Thyroid gland (tissue), 4 donors: ENCODE data around the gene PYGO1. TPM values are rescaled to one million over a fixed set of nuclear protein-coding genes. Genes with fewer than 3 reads are reported as not detected.
A peak's percentile ranks its signal among the peaks of the same experiment; 100 is the strongest.

ENCODE experiments used
- DNase-seq, 2 donors: peaks; one replicate each; pipeline ENCODE4 v3.0.0-alpha.2; 2019
- H3K27ac ChIP-seq, 3 donors: fragments of 200-600 bp; sonication (generic); 1 replicate in 2 of 3; 2 replicates in 1 of 3; pipeline ENCODE4 v1.5.1; 2016 to 2019; ENCODE audit warnings: mild to moderate bottlenecking in 1 of 3, moderate library complexity in 1 of 3
- H3K27me3 ChIP-seq: fragments of 200-600 bp; sonication (generic); one replicate; pipeline ENCODE4 v1.5.1; 2019
- H3K36me3 ChIP-seq, 2 donors: fragments of 200-600 bp; sonication (generic); one replicate each; pipeline ENCODE4 v1.5.1; 2016 to 2019
- H3K4me1 ChIP-seq, 2 donors: fragments of 200-600 bp; sonication (generic); one replicate each; pipeline ENCODE4 v1.5.1; 2017 to 2019
- H3K4me3 ChIP-seq, 3 donors: fragments of 200-600 bp; sonication (generic); replicated peaks in 1 of 3; 1 replicate in 2 of 3; 2 replicates in 1 of 3; pipeline ENCODE4 v1.5.1; 2016; ENCODE audit warnings: mild to moderate bottlenecking in 1 of 3
- H3K9me3 ChIP-seq: fragments of 200-600 bp; sonication (generic); one replicate; pipeline ENCODE4 v1.5.1; 2017
- CTCF ChIP-seq, 6 experiments: fragments of 200-600 bp in 3 of 6; fragments of 450-650 bp in 3 of 6; sonication (generic) in 3 of 6; IDR thresholded peaks; one replicate each; pipeline ENCODE4 v1.5.1; 2016 to 2019; ENCODE audit warnings: antibody characterized with exemption in 6 of 6, mild to moderate bottlenecking in 2 of 6, inconsistent platforms in 1 of 6, moderate library complexity in 1 of 6
- POLR2A ChIP-seq, 2 donors: fragments of 450-650 bp; IDR thresholded peaks; one replicate each; pipeline ENCODE4 v1.6.1; 2017; ENCODE audit warnings: antibody characterized with exemption in 2 of 2, mild to moderate bottlenecking in 2 of 2, moderate library complexity in 1 of 2
- WGBS, 2 donors: methylation state at CpG; one replicate each; pipeline ENCODE4 v1.1.5; 2017; 5-methylcytosine and 5-hydroxymethylcytosine counted together
- intact Hi-C: fragments of 100-400 bp; cut with DNase I; formaldehyde crosslinking; loops from one replicate; pipeline ENCODE4 v1.15.1; 2023
- total RNA-seq, 4 donors: library from RNA; depleted of rRNA; stranded (reverse); fragments of >200 nt; gene quantifications; one replicate each; pipeline ENCODE4 v1.2.3, GENCODE V29; 2016

Gene PYGO1
- total RNA-seq, 4 donors from 2014 or later, result 19.4 to 30.1 (median 23.1) TPM

GRCh38 chr15:55522742-55523450 is 65.2 kb downstream of the PYGO1 start:
- DNase-seq, result no peak
- intact Hi-C loops, result loop anchor here (10.0 kb wide), 1 partner anchor 112 kb away; no protein-coding TSS in a partner anchor
- Histone ChIP-seq H3K4me1 (peaks cover 0 to 7% of the 10 kb centered on the region in 2 donors), H3K4me3 (no peak overlapping the region), H3K27me3 (no peaks in the 10 kb centered on the region), H3K9me3 (no peaks in the 10 kb centered on the region), H3K36me3 (no peaks in the 10 kb centered on the region), H3K27ac (no peak overlapping the region)
- no peak for TF ChIP-seq CTCF (IDR thresholded peaks at IDR 0.05)
- no peak for TF ChIP-seq POLR2A (IDR thresholded peaks at IDR 0.05)
- whole genome bisulfite sequencing, 2 donors, result 94 to 95% methylated on average over 3 of the region's 3 CpGs

GRCh38 chr15:55518641-55519040 is 69.5 kb downstream of the PYGO1 start:
- no peak for DNase-seq
- no peak overlapping the region for H3K4me3 ChIP-seq
- peaks cover 10 to 11% of the 10 kb centered on the region in 2 donors for H3K4me1 ChIP-seq
- no peaks in the 10 kb centered on the region for H3K36me3 ChIP-seq
- H3K27me3 ChIP-seq, result no peaks in the 10 kb centered on the region
- TF ChIP-seq POLR2A (IDR thresholded peaks at IDR 0.05), result no peak
- peak in 2 of 6 experiments; percentile 19 to 28 for TF ChIP-seq CTCF (IDR thresholded peaks at IDR 0.05)
- intact Hi-C loops, result no loop called here
- WGBS, 2 donors, result 93 to 94% methylated on average over 2 of the region's 2 CpGs
- H3K27ac ChIP-seq, result no peak overlapping the region
- no peaks in the 10 kb centered on the region for H3K9me3 ChIP-seq

GRCh38 chr15:55518009-55518408 is 70.1 kb downstream of the PYGO1 start:
- TF ChIP-seq CTCF (IDR thresholded peaks at IDR 0.05) (no peak), POLR2A (IDR thresholded peaks at IDR 0.05) (no peak)
- H3K4me1 ChIP-seq, result peaks cover 10 to 11% of the 10 kb centered on the region in 2 donors
- DNase-seq, result no peak
- no peaks in the 10 kb centered on the region for H3K27me3 ChIP-seq
- no peaks in the 10 kb centered on the region for H3K9me3 ChIP-seq
- no peak overlapping the region for H3K27ac ChIP-seq
- intact Hi-C loops, result no loop called here
- 97 to 98% methylated on average over 3 of the region's 3 CpGs for WGBS, 2 donors
- no peaks in the 10 kb centered on the region for H3K36me3 ChIP-seq
- no peak overlapping the region for H3K4me3 ChIP-seq

GRCh38 chr15:55515991-55516776 is 72.0 kb downstream of the PYGO1 start:
- H3K27ac ChIP-seq, result peak overlapping the region; percentile 76 to 91 (median 89)
- DNase-seq, result no peak
- intact Hi-C loops, result no loop called here
- H3K9me3 ChIP-seq, result no peaks in the 10 kb centered on the region
- H3K27me3 ChIP-seq, result no peaks in the 10 kb centered on the region
- peaks cover 11 to 18% of the 10 kb centered on the region in 2 donors for H3K4me1 ChIP-seq
- no peaks in the 10 kb centered on the region for H3K36me3 ChIP-seq
- 94 to 97% methylated on average over 12 of the region's 12 CpGs for WGBS, 2 donors
- no peak for TF ChIP-seq POLR2A (IDR thresholded peaks at IDR 0.05)
- no peak overlapping the region for H3K4me3 ChIP-seq

- TF ChIP-seq POLR2A (IDR thresholded peaks at IDR 0.05) (no peak), CTCF (IDR thresholded peaks at IDR 0.05) (no peak)
- no peaks in the 10 kb centered on the region for H3K36me3 ChIP-seq
- intact Hi-C loops, result no loop called here
- no peak overlapping the region for H3K4me3 ChIP-seq
- H3K9me3 ChIP-seq, result no peaks in the 10 kb centered on the region
- WGBS, 2 donors, result 75 to 85% methylated on average over 3 to 4 of the region's 4 CpGs
- H3K4me1 ChIP-seq, result peaks cover 11 to 18% of the 10 kb centered on the region in 2 donors
- DNase-seq, result no peak
- H3K27me3 ChIP-seq, result no peaks in the 10 kb centered on the region
- peak overlapping the region; percentile 76 to 91 (median 89) for H3K27ac ChIP-seq
Measured at GRCh38 chr15:55515491-55515890, 72.7 kb downstream of the PYGO1 start.
